ENCODE data around the gene CAMTA1. TPM values are rescaled to one million over a fixed set of nuclear protein-coding genes. Genes with fewer than 3 reads are reported as not detected.

The CAMTA1 gene
- total and polyA plus RNA-seq, 4 donors = 18.0 to 93.5 (median 35.8) TPM

DNA sequence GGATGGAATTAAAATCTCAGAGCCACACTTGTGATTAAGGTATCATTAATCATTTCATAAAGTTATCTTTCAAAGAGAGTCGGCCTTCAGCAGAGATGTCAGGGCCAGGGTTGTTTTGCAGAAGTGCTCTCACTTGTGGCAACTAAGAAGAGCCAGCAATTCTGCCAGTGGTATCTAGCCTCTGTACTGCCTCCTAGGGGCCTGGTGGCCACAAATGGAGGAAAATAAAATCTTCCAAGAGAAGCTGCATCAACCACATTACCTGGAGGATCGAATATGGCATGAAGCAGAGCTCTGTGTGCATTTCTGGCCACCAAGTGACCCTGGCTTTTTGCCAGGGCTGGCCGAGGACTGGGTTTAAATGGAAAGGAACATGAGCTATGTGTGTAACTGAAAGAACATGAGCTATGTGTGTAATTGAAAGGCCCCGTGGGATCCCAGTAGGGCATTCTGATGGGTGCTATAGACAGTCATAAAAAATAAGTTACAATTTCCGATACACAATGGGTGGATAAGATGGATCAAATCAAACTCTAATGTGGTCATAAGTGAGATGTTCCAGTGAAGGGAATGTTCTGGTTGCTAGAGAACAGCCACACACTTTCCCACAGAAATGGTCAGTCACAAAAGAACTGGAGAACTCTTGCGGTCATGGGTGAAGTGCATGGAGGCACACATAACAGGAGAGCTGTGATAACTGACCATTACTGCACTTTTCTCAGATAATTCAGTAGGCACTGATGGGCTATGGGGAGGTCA is 335.8 kb downstream of the CAMTA1 start:
- no peaks in the 10 kb centered on the region for H3K27me3 ChIP-seq (ENCODE audit: control insufficient read depth in 4 of 4, insufficient read depth in 4 of 4, low read length in 3 of 4)
- H3K36me3 ChIP-seq (ENCODE audit: control insufficient read depth in 4 of 4, insufficient read depth in 3 of 4, low read depth in 1 of 4, low read length in 3 of 4) = no peaks in the 10 kb centered on the region
- H3K27ac ChIP-seq (ENCODE audit: low read depth in 1 of 2, low read length in 2 of 2) = no peak overlapping the region
- no peak overlapping the region for H3K9ac ChIP-seq (ENCODE audit: low read depth in 1 of 2, low read length in 2 of 2)
- whole genome bisulfite sequencing = 67% methylated on average over 6 of the region's 6 CpGs
- TF ChIP-seq RAD21 (IDR thresholded peaks at IDR 0.05) (peak; percentile 17 to 50), JUND (IDR thresholded peaks at IDR 0.05) (no peak)
- peaks cover 2 to 15% (median 8%) of the 10 kb centered on the region in 4 donors for H3K4me1 ChIP-seq (ENCODE audit: control insufficient read depth in 4 of 4, insufficient read depth in 4 of 4, low read length in 3 of 4)
- no peak overlapping the region for H3K4me3 ChIP-seq (ENCODE audit: low read depth in 1 of 3, low read length in 3 of 3)
- H3K9me3 ChIP-seq (ENCODE audit: control insufficient read depth in 4 of 4, low read length in 3 of 4) = no peaks in the 10 kb centered on the region
- no peak for DNase-seq (ENCODE audit: low spot score)

DNA sequence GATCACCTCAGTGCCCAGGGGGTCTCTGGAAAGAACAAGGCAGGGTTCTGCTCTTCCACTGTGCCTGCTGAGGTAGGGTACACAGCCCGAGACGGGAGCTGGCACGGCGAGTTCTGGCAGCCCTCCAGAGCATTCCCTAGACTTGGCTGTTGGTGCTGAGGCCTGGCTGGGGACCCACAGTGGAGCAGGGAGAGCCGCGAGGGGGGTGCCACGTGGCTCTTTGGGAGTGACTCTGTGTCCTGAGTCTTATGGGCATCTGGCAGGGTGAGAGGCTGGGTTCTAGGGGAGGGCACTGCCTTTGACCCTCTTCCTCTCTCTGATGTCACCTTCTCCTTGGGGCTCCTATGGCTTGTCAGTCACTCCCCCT is 336.4 kb downstream of the CAMTA1 start:
- Histone ChIP-seq H3K27ac (ENCODE audit: low read depth in 1 of 2, low read length in 2 of 2) (no peak overlapping the region), H3K9me3 (ENCODE audit: control insufficient read depth in 4 of 4, low read length in 3 of 4) (no peaks in the 10 kb centered on the region), H3K36me3 (ENCODE audit: control insufficient read depth in 4 of 4, insufficient read depth in 3 of 4, low read depth in 1 of 4, low read length in 3 of 4) (no peaks in the 10 kb centered on the region), H3K4me3 (ENCODE audit: low read depth in 1 of 3, low read length in 3 of 3) (no peak overlapping the region), H3K27me3 (ENCODE audit: control insufficient read depth in 4 of 4, insufficient read depth in 4 of 4, low read length in 3 of 4) (no peaks in the 10 kb centered on the region), H3K4me1 (ENCODE audit: control insufficient read depth in 4 of 4, insufficient read depth in 4 of 4, low read length in 3 of 4) (peaks cover 2 to 15% (median 8%) of the 10 kb centered on the region in 4 donors), H3K9ac (ENCODE audit: low read depth in 1 of 2, low read length in 2 of 2) (no peak overlapping the region)
- TF ChIP-seq HNF4A (conservative IDR thresholded peaks at IDR 0.05) (no peak), RXRA (IDR thresholded peaks at IDR 0.05) (peak in 1 of 2 donors; percentile 12), YY1 (IDR thresholded peaks at IDR 0.05) (no peak)
- WGBS = 33% methylated on average over 7 of the region's 7 CpGs
- no peak for DNase-seq (ENCODE audit: low spot score)

DNA sequence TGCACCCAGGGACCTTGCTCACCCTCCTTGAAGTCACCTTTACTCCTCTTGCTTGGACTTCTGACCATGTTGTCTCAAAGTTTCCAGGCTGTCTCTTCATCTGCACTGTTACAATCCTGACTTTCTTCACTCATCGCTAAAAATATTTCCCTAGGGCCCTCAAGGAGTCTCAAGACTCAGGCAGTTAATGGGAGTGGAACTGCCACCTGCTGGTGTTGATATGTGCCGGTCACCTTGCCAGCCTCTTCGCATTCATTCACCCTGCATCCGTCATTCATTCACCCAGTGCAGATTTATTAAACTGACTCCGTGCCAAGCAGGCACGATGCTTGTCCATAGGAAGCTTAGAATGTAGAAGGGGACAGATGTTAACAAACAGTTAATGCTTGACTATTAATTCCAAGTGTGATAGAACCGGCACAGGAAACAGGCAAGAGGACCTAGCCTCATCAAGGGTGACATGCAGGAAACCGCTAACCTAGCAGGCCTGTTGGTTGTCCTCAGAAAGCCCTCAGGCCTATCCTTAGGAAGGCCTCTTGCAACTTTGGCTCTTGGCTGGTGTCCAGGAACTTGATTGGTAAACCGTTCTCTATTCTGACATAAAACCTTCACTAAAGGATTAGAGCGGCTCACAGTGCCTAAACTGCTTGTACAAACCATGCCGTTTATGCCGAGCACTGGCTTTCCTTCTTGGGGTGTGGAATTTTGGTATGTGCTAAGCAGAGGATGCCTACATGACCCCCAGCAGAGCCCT is 342.2 kb downstream of the CAMTA1 start:
- H3K9me3 ChIP-seq (ENCODE audit: control insufficient read depth in 4 of 4, low read length in 3 of 4) = no peaks in the 10 kb centered on the region
- no peak for DNase-seq (ENCODE audit: low spot score)
- WGBS = 70% methylated on average over 12 of the region's 12 CpGs
- no peaks in the 10 kb centered on the region for H3K36me3 ChIP-seq (ENCODE audit: control insufficient read depth in 4 of 4, insufficient read depth in 3 of 4, low read depth in 1 of 4, low read length in 3 of 4)
- H3K9ac ChIP-seq (ENCODE audit: low read depth in 1 of 2, low read length in 2 of 2) = no peak overlapping the region
- no peak overlapping the region for H3K4me3 ChIP-seq (ENCODE audit: low read depth in 1 of 3, low read length in 3 of 3)
- no peaks in the 10 kb centered on the region for H3K27me3 ChIP-seq (ENCODE audit: control insufficient read depth in 4 of 4, insufficient read depth in 4 of 4, low read length in 3 of 4)
- no peak for TF ChIP-seq RXRA (IDR thresholded peaks at IDR 0.05)
- TF ChIP-seq, protein P1, sequence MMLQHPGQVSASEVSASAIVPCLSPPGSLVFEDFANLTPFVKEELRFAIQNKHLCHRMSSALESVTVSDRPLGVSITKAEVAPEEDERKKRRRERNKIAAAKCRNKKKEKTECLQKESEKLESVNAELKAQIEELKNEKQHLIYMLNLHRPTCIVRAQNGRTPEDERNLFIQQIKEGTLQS (IDR thresholded peaks at IDR 0.05) = no peak
- no peak for TF ChIP-seq SP1 (IDR thresholded peaks at IDR 0.05)
- no peak for TF ChIP-seq EGR1 (IDR thresholded peaks at IDR 0.05; ENCODE audit: low read depth in 2 of 2)
- TF ChIP-seq HNF4A (conservative IDR thresholded peaks at IDR 0.05) = no peak
- TF ChIP-seq TAF1 (conservative IDR thresholded peaks at IDR 0.05) = no peak
- no peak for TF ChIP-seq RAD21 (IDR thresholded peaks at IDR 0.05)
- H3K27ac ChIP-seq (ENCODE audit: low read depth in 1 of 2, low read length in 2 of 2) = no peak overlapping the region
- no peaks in the 10 kb centered on the region for H3K4me1 ChIP-seq (ENCODE audit: control insufficient read depth in 4 of 4, insufficient read depth in 4 of 4, low read length in 3 of 4)

DNA sequence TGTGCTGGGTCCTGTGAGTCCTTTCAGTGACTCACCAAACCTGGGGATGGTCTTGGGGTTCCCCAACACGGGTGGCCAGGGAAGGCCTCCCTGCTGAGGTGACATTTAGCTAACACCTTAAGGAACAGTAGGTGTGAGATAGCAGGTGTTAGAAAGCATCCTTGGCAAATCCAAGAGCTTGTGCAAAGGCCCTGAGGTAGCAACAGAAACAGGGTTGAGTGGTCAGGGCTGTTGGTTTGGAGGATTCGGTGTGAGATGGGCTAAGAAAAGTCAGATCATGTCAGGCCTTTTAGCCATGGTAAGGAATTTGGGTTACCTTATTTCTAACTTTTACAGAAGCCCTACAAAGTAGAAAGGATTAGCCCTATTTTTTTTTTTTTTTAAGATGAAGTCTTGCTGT is 343.0 kb downstream of the CAMTA1 start:
- no peak for DNase-seq (ENCODE audit: low spot score)
- Histone ChIP-seq H3K27ac (ENCODE audit: low read depth in 1 of 2, low read length in 2 of 2) (no peak overlapping the region), H3K9me3 (ENCODE audit: control insufficient read depth in 4 of 4, low read length in 3 of 4) (no peaks in the 10 kb centered on the region), H3K9ac (ENCODE audit: low read depth in 1 of 2, low read length in 2 of 2) (no peak overlapping the region), H3K4me1 (ENCODE audit: control insufficient read depth in 4 of 4, insufficient read depth in 4 of 4, low read length in 3 of 4) (no peaks in the 10 kb centered on the region), H3K4me3 (ENCODE audit: low read depth in 1 of 3, low read length in 3 of 3) (no peak overlapping the region), H3K27me3 (ENCODE audit: control insufficient read depth in 4 of 4, insufficient read depth in 4 of 4, low read length in 3 of 4) (no peaks in the 10 kb centered on the region), H3K36me3 (ENCODE audit: control insufficient read depth in 4 of 4, insufficient read depth in 3 of 4, low read depth in 1 of 4, low read length in 3 of 4) (no peaks in the 10 kb centered on the region)
- 90% methylated on average over 2 of the region's 2 CpGs for WGBS
- TF ChIP-seq EGR1 (IDR thresholded peaks at IDR 0.05; ENCODE audit: low read depth in 2 of 2) (no peak), HNF4G (IDR thresholded peaks at IDR 0.05) (no peak), JUND (IDR thresholded peaks at IDR 0.05) (no peak), FOXA1 (IDR thresholded peaks at IDR 0.05) (no peak), HNF4A (conservative IDR thresholded peaks at IDR 0.05) (no peak)
- TF ChIP-seq, protein P1 (IDR thresholded peaks at IDR 0.05) = no peak
- TF ChIP-seq, protein P2, sequence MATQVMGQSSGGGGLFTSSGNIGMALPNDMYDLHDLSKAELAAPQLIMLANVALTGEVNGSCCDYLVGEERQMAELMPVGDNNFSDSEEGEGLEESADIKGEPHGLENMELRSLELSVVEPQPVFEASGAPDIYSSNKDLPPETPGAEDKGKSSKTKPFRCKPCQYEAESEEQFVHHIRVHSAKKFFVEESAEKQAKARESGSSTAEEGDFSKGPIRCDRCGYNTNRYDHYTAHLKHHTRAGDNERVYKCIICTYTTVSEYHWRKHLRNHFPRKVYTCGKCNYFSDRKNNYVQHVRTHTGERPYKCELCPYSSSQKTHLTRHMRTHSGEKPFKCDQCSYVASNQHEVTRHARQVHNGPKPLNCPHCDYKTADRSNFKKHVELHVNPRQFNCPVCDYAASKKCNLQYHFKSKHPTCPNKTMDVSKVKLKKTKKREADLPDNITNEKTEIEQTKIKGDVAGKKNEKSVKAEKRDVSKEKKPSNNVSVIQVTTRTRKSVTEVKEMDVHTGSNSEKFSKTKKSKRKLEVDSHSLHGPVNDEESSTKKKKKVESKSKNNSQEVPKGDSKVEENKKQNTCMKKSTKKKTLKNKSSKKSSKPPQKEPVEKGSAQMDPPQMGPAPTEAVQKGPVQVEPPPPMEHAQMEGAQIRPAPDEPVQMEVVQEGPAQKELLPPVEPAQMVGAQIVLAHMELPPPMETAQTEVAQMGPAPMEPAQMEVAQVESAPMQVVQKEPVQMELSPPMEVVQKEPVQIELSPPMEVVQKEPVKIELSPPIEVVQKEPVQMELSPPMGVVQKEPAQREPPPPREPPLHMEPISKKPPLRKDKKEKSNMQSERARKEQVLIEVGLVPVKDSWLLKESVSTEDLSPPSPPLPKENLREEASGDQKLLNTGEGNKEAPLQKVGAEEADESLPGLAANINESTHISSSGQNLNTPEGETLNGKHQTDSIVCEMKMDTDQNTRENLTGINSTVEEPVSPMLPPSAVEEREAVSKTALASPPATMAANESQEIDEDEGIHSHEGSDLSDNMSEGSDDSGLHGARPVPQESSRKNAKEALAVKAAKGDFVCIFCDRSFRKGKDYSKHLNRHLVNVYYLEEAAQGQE (IDR thresholded peaks at IDR 0.05) = no peak

All from liver (tissue), 9 donors.